EH (cell line): ENCODE measurements around the gene COL4A3.
"Not testable (repeated sequence)": the region's sequence is repeated elsewhere in the genome, so short reads cannot be mapped to it uniquely, and the experiment has no call there.

ENCODE experiments used
- DNase-seq: peaks from one replicate; pipeline ENCODE4 v3.0.0-alpha.2; 2015; ENCODE audit warnings: low read depth

COL4A3 gene

GRCh38 chr2:227206406-227206805 lies 42.0 kb downstream of the COL4A3 start:
- DNase-seq, result no peak

GRCh38 chr2:227207573-227207972 lies 43.1 kb downstream of the COL4A3 start:
- no peak for DNase-seq

- DNase-seq, result peak; percentile 8
Measured at GRCh38 chr2:227214622-227215041, 50.2 kb downstream of the COL4A3 start.

- DNase-seq, result no peak
Measured at GRCh38 chr2:227219312-227220105, 55.1 kb downstream of the COL4A3 start.

- DNase-seq, result no peak
Measured at GRCh38 chr2:227221120-227221519, 56.7 kb downstream of the COL4A3 start.

GRCh38 chr2:227222292-227222691 lies 57.9 kb downstream of the COL4A3 start:
- DNase-seq, result peak; percentile 16

GRCh38 chr2:227225641-227226040 lies 61.2 kb downstream of the COL4A3 start:
- not testable (repeated sequence) for DNase-seq

GRCh38 chr2:227228061-227228667 lies 63.7 kb downstream of the COL4A3 start:
- DNase-seq, result peak; percentile 23

GRCh38 chr2:227230151-227230550 lies 65.7 kb downstream of the COL4A3 start:
- no peak for DNase-seq

GRCh38 chr2:227234429-227234828 lies 70.0 kb downstream of the COL4A3 start:
- no peak for DNase-seq

- no peak for DNase-seq
Measured at GRCh38 chr2:227237786-227238185, 73.4 kb downstream of the COL4A3 start.

GRCh38 chr2:227238238-227239237 lies 74.1 kb downstream of the COL4A3 start:
- DNase-seq, result peak; percentile 65

- no peak for DNase-seq
Measured at GRCh38 chr2:227241005-227241404, 76.6 kb downstream of the COL4A3 start.

- DNase-seq, result no peak
Measured at GRCh38 chr2:227248876-227249275, 84.5 kb downstream of the COL4A3 start.

- no peak for DNase-seq
Measured at GRCh38 chr2:227252831-227253230, 88.4 kb downstream of the COL4A3 start.

- no peak for DNase-seq
Measured at GRCh38 chr2:227256605-227257004, 92.2 kb downstream of the COL4A3 start.

- DNase-seq, result no peak
Measured at GRCh38 chr2:227257820-227258219, 93.4 kb downstream of the COL4A3 start.

GRCh38 chr2:227260041-227260440 lies 95.6 kb downstream of the COL4A3 start:
- no peak for DNase-seq

GRCh38 chr2:227267410-227268115 lies 103.1 kb downstream of the COL4A3 start:
- peak; percentile 29 for DNase-seq

GRCh38 chr2:227280895-227281294 lies 116.5 kb downstream of the COL4A3 start:
- peak; percentile 16 for DNase-seq

GRCh38 chr2:227285741-227286236 lies 121.4 kb downstream of the COL4A3 start:
- DNase-seq, result no peak
